ENCODE results near the gene LCORL. TPM values are rescaled to one million over a fixed set of nuclear protein-coding genes. Genes with fewer than 3 reads are reported as not detected.

The LCORL gene
- total and polyA plus RNA-seq, 2 donors from 2014 or later, result 2.8 to 13.7 TPM

DNA sequence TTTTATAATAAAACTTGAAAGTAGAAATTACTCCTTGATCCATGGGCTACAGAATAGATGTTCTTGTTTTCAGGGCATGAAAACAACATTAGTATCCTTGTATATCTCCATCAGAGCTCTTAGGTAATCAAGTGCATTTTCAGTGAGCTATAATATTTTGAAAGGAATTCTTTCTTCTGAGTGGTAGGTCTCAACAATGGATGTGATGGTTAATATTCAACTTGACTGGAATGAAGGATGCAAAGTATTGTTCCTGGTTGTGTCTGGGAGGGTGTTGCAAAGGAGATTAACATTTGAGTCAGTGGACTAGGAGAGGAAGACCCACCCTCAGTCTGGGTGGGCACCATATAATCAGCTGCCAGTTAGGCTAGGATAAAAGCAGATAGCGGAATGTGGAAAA is 100.1 kb downstream of the LCORL start:
- Histone ChIP-seq H3K4me1 (ENCODE audit: control insufficient read depth in 2 of 3, insufficient read depth in 2 of 3, low read depth in 1 of 3, low read length in 3 of 3) (no peaks in the 10 kb centered on the region), H3K27ac (ENCODE audit: low read depth in 2 of 2, low read length in 2 of 2) (no peak overlapping the region), H3K4me3 (ENCODE audit: low read length in 3 of 3) (no peak overlapping the region), H3K9ac (ENCODE audit: low read length in 3 of 3) (no peak overlapping the region), H3K27me3 (ENCODE audit: control insufficient read depth, insufficient read depth, low read length) (no peaks in the 10 kb centered on the region), H3K36me3 (ENCODE audit: control insufficient read depth in 2 of 3, insufficient read depth in 3 of 3, low read length in 3 of 3) (no peaks in the 10 kb centered on the region), H3K9me3 (ENCODE audit: control insufficient read depth in 2 of 3, insufficient read depth in 1 of 3, low read length in 3 of 3) (no peaks in the 10 kb centered on the region)
- intact Hi-C loops (cut with DNase I), result no loop called here
- DNase-seq (no peak), FAIRE-seq (no peak)
- TF ChIP-seq CTCF (IDR thresholded peaks at IDR 0.05; ENCODE audit: borderline replicate concordance, extremely low read depth, insufficient read depth), result no peak

GRCh38 chr4:17920681-17921080 is 100.9 kb downstream of the LCORL start:
- intact Hi-C loops (cut with DNase I), result no loop called here
- Histone ChIP-seq H3K4me1 (ENCODE audit: control insufficient read depth in 2 of 3, insufficient read depth in 2 of 3, low read depth in 1 of 3, low read length in 3 of 3) (no peaks in the 10 kb centered on the region), H3K36me3 (ENCODE audit: control insufficient read depth in 2 of 3, insufficient read depth in 3 of 3, low read length in 3 of 3) (no peaks in the 10 kb centered on the region), H3K27ac (ENCODE audit: low read depth in 2 of 2, low read length in 2 of 2) (no peak overlapping the region), H3K4me3 (ENCODE audit: low read length in 3 of 3) (no peak overlapping the region), H3K27me3 (ENCODE audit: control insufficient read depth, insufficient read depth, low read length) (no peaks in the 10 kb centered on the region), H3K9me3 (ENCODE audit: control insufficient read depth in 2 of 3, insufficient read depth in 1 of 3, low read length in 3 of 3) (no peaks in the 10 kb centered on the region), H3K9ac (ENCODE audit: low read length in 3 of 3) (no peak overlapping the region)
- DNase-seq, result no peak
- TF ChIP-seq CTCF (IDR thresholded peaks at IDR 0.05; ENCODE audit: borderline replicate concordance, extremely low read depth, insufficient read depth), result no peak
- FAIRE-seq, result no peak

GRCh38 chr4:17915439-17915838 is 106.1 kb downstream of the LCORL start:
- DNase-seq, result no peak
- Histone ChIP-seq H3K9me3 (ENCODE audit: control insufficient read depth in 2 of 3, insufficient read depth in 1 of 3, low read length in 3 of 3) (no peaks in the 10 kb centered on the region), H3K27me3 (ENCODE audit: control insufficient read depth, insufficient read depth, low read length) (no peaks in the 10 kb centered on the region), H3K27ac (ENCODE audit: low read depth in 2 of 2, low read length in 2 of 2) (no peak overlapping the region), H3K4me1 (ENCODE audit: control insufficient read depth in 2 of 3, insufficient read depth in 2 of 3, low read depth in 1 of 3, low read length in 3 of 3) (no peaks in the 10 kb centered on the region), H3K4me3 (ENCODE audit: low read length in 3 of 3) (no peak overlapping the region), H3K36me3 (ENCODE audit: control insufficient read depth in 2 of 3, insufficient read depth in 3 of 3, low read length in 3 of 3) (no peaks in the 10 kb centered on the region), H3K9ac (ENCODE audit: low read length in 3 of 3) (no peak overlapping the region)
- FAIRE-seq, result no peak
- no peak for TF ChIP-seq CTCF (IDR thresholded peaks at IDR 0.05; ENCODE audit: borderline replicate concordance, extremely low read depth, insufficient read depth)
- intact Hi-C loops (cut with DNase I), result no loop called here

GRCh38 chr4:17912011-17912410 is 109.5 kb downstream of the LCORL start:
- H3K27me3 ChIP-seq (ENCODE audit: control insufficient read depth, insufficient read depth, low read length), result no peaks in the 10 kb centered on the region
- no peak overlapping the region for H3K27ac ChIP-seq (ENCODE audit: low read depth in 2 of 2, low read length in 2 of 2)
- H3K36me3 ChIP-seq (ENCODE audit: control insufficient read depth in 2 of 3, insufficient read depth in 3 of 3, low read length in 3 of 3), result no peaks in the 10 kb centered on the region
- no peak overlapping the region for H3K4me3 ChIP-seq (ENCODE audit: low read length in 3 of 3)
- intact Hi-C loops (cut with DNase I), result no loop called here
- DNase-seq (no peak), FAIRE-seq (no peak)
- no peak overlapping the region for H3K9ac ChIP-seq (ENCODE audit: low read length in 3 of 3)
- TF ChIP-seq CTCF (IDR thresholded peaks at IDR 0.05; ENCODE audit: borderline replicate concordance, extremely low read depth, insufficient read depth), result no peak
- no peaks in the 10 kb centered on the region for H3K9me3 ChIP-seq (ENCODE audit: control insufficient read depth in 2 of 3, insufficient read depth in 1 of 3, low read length in 3 of 3)
- H3K4me1 ChIP-seq (ENCODE audit: control insufficient read depth in 2 of 3, insufficient read depth in 2 of 3, low read depth in 1 of 3, low read length in 3 of 3), result no peaks in the 10 kb centered on the region
